Esophagus muscularis mucosa (tissue), 4 donors: ENCODE data around the gene PLEK2. TPM values are rescaled to one million over a fixed set of nuclear protein-coding genes. Genes with fewer than 3 reads are reported as not detected.
"Not testable (repeated sequence)": the region's sequence is repeated elsewhere in the genome, so short reads cannot be mapped to it uniquely, and the experiment has no call there.

Experiments used
- DNase-seq: peaks from one replicate; pipeline ENCODE4 v3.0.0-alpha.2; 2017; ENCODE audit errors: extremely low spot score
- H3K27ac ChIP-seq, 4 donors: fragments of 200-600 bp; sonication (generic); replicated peaks in 1 of 4; 1 replicate in 3 of 4; 2 replicates in 1 of 4; pipeline ENCODE4 v1.5.1; 2016 to 2019; ENCODE audit warnings: mild to moderate bottlenecking in 1 of 4
- H3K27me3 ChIP-seq, 4 donors: fragments of 200-600 bp; sonication (generic); one replicate each; pipeline versions ENCODE4 v1.5.1 to v1.6.0; 2016 to 2019
- H3K36me3 ChIP-seq, 4 donors: fragments of 200-600 bp; sonication (generic); one replicate each; pipeline ENCODE4 v1.5.1; 2016 to 2019
- H3K4me1 ChIP-seq, 4 donors: fragments of 200-600 bp; sonication (generic); one replicate each; pipeline ENCODE4 v1.5.1; 2016 to 2019
- H3K4me3 ChIP-seq, 4 donors: fragments of 200-600 bp; sonication (generic); 1 replicate in 2 of 4; 2 replicates in 2 of 4; pipeline ENCODE4 v1.5.1; 2016 to 2019; ENCODE audit warnings: mild to moderate bottlenecking in 4 of 4, moderate library complexity in 1 of 4
- H3K9me3 ChIP-seq, 4 donors: fragments of 200-600 bp; sonication (generic); 1 replicate in 3 of 4; 2 replicates in 1 of 4; pipeline ENCODE4 v1.5.1; 2016 to 2019
- CTCF ChIP-seq, 3 experiments: fragments of 200-600 bp in 2 of 3; fragments of 450-650 bp in 1 of 3; sonication (generic) in 2 of 3; IDR thresholded peaks; one replicate each; pipeline ENCODE4 v1.5.1; 2017 to 2019; ENCODE audit warnings: antibody characterized with exemption in 3 of 3, mild to moderate bottlenecking in 2 of 3, moderate library complexity in 1 of 3
- EP300 ChIP-seq: sonication (generic); formaldehyde crosslinking; IDR thresholded peaks from one replicate; pipeline ENCODE4 v1.6.1; 2017; ENCODE audit warnings: antibody characterized with exemption
- POLR2A ChIP-seq: fragments of 450-650 bp; IDR thresholded peaks from one replicate; pipeline ENCODE4 v1.6.1; 2017; ENCODE audit warnings: antibody characterized with exemption, moderate library complexity, mild to moderate bottlenecking, low read depth
- POLR2AphosphoS5 ChIP-seq, 2 donors: sonication (generic); formaldehyde crosslinking; IDR thresholded peaks; one replicate each; pipeline ENCODE4 v1.6.1; 2017; ENCODE audit warnings: antibody characterized with exemption in 2 of 2
- WGBS: methylation state at CpG from one replicate; pipeline ENCODE4 v1.1.5; 2018; 5-methylcytosine and 5-hydroxymethylcytosine counted together
- intact Hi-C: fragments of 100-400 bp; cut with DNase I; formaldehyde crosslinking; loops from one replicate; pipeline ENCODE4 v1.15.1; 2023
- total RNA-seq, 4 donors: library from RNA; depleted of rRNA; stranded (reverse); fragments of >200 nt; gene quantifications; one replicate each; pipeline versions ENCODE4 v1.1.0 to v1.2.1, GENCODE V29; 2016

PLEK2 gene
- total RNA-seq, 4 donors from 2014 or later, result 0.40 to 0.66 (median 0.65) TPM; not detected in 1

GRCh38 chr14:67413806-67414769 is 2.1 kb upstream of the PLEK2 start:
- Histone ChIP-seq H3K27me3 (peaks cover 0 to 38% (median 11%) of the 10 kb centered on the region in 4 donors), H3K4me1 (peaks cover 8 to 10% (median 9%) of the 10 kb centered on the region in 4 donors), H3K9me3 (no peaks in the 10 kb centered on the region), H3K4me3 (no peak overlapping the region), H3K27ac (no peak overlapping the region), H3K36me3 (no peaks in the 10 kb centered on the region)
- TF ChIP-seq POLR2AphosphoS5 (IDR thresholded peaks at IDR 0.05), result no peak
- TF ChIP-seq POLR2A, result no peak
- no peak for TF ChIP-seq CTCF (IDR thresholded peaks at IDR 0.05)
- TF ChIP-seq EP300, result no peak
- 50% methylated on average over 3 of the region's 3 CpGs for WGBS
- intact Hi-C loops, result no loop called here
- no peak for DNase-seq

GRCh38 chr14:67411370-67411769 is 595 bp downstream of the PLEK2 start:
- H3K27ac ChIP-seq, result no peak overlapping the region
- peaks cover 8 to 10% (median 9%) of the 10 kb centered on the region in 4 donors for H3K4me1 ChIP-seq
- peak overlapping the region; percentile 40 to 57 (median 49) for H3K4me3 ChIP-seq
- no peaks in the 10 kb centered on the region for H3K36me3 ChIP-seq
- no peaks in the 10 kb centered on the region for H3K9me3 ChIP-seq
- WGBS, result 47% methylated on average over 8 of the region's 8 CpGs
- no peak for DNase-seq
- H3K27me3 ChIP-seq, result peaks cover 0 to 33% (median 11%) of the 10 kb centered on the region in 4 donors
- intact Hi-C loops, result no loop called here
- TF ChIP-seq CTCF (IDR thresholded peaks at IDR 0.05) (no peak), EP300 (no peak), POLR2AphosphoS5 (IDR thresholded peaks at IDR 0.05) (no peak), POLR2A (no peak)

- intact Hi-C loops, result no loop called here
- H3K27ac ChIP-seq, result no peak overlapping the region
These were observed 1.7 kb downstream of the PLEK2 start for GRCh38 chr14:67410313-67410712.

GRCh38 chr14:67409461-67409860 is 2.5 kb downstream of the PLEK2 start:
- DNase-seq, result no peak
- Histone ChIP-seq H3K9me3 (no peaks in the 10 kb centered on the region), H3K4me1 (peaks cover 8 to 10% (median 9%) of the 10 kb centered on the region in 4 donors), H3K27me3 (peaks cover 0 to 33% (median 11%) of the 10 kb centered on the region in 4 donors), H3K27ac (no peak overlapping the region), H3K36me3 (no peaks in the 10 kb centered on the region), H3K4me3 (no peak overlapping the region)
- 87% methylated on average over 8 of the region's 8 CpGs for WGBS
- intact Hi-C loops, result no loop called here
- TF ChIP-seq CTCF (IDR thresholded peaks at IDR 0.05), result no peak
- TF ChIP-seq POLR2A, result no peak
- TF ChIP-seq EP300, result no peak
- TF ChIP-seq POLR2AphosphoS5 (IDR thresholded peaks at IDR 0.05), result no peak

More at GRCh38 chr14:67410313-67410712, 1.7 kb downstream of the PLEK2 start:
- TF ChIP-seq EP300 (no peak), CTCF (IDR thresholded peaks at IDR 0.05) (no peak), POLR2A (no peak), POLR2AphosphoS5 (IDR thresholded peaks at IDR 0.05) (no peak)
- peaks cover 0 to 33% (median 11%) of the 10 kb centered on the region in 4 donors for H3K27me3 ChIP-seq
- no peaks in the 10 kb centered on the region for H3K9me3 ChIP-seq
- peaks cover 8 to 10% (median 9%) of the 10 kb centered on the region in 4 donors for H3K4me1 ChIP-seq
- H3K36me3 ChIP-seq, result no peaks in the 10 kb centered on the region
- H3K4me3 ChIP-seq, result no peak overlapping the region
- 93% methylated on average over 8 of the region's 9 CpGs for WGBS
- no peak for DNase-seq

- peaks cover 0 to 33% (median 11%) of the 10 kb centered on the region in 4 donors for H3K27me3 ChIP-seq
- H3K9me3 ChIP-seq, H3K4me1 ChIP-seq, DNase-seq, H3K4me3 ChIP-seq, H3K36me3 ChIP-seq, H3K27ac ChIP-seq, intact Hi-C loops: not testable (repeated sequence)
- 86% methylated on average over 7 of the region's 7 CpGs for WGBS
These were observed 3.7 kb downstream of the PLEK2 start for GRCh38 chr14:67408122-67408801.
